Stomach smooth muscle (tissue), 2 donors: ENCODE measurements around the gene STMP1.

ENCODE experiments used
- H3K27ac ChIP-seq: one replicate; pipeline ENCODE4 v1.7.0; 2013; ENCODE audit warnings: mild to moderate bottlenecking, low read length, inconsistent platforms
- H3K27me3 ChIP-seq, 2 donors: one replicate each; pipeline ENCODE4 v1.7.0; 2013; ENCODE audit warnings: low read length in 2 of 2; ENCODE audit not compliant: insufficient read depth in 2 of 2, control insufficient read depth in 1 of 2
- H3K36me3 ChIP-seq, 2 donors: one replicate each; pipeline ENCODE4 v1.7.0; 2013; ENCODE audit warnings: low read length in 2 of 2; ENCODE audit not compliant: control insufficient read depth in 2 of 2, insufficient read depth in 2 of 2
- H3K4me1 ChIP-seq: one replicate; pipeline ENCODE4 v1.7.0; 2013; ENCODE audit warnings: low read length; ENCODE audit not compliant: control insufficient read depth, insufficient read depth
- H3K4me3 ChIP-seq, 2 donors: one replicate each; pipeline ENCODE4 v1.7.0; 2013; ENCODE audit warnings: low read length in 2 of 2
- H3K9ac ChIP-seq, 2 donors: one replicate each; pipeline ENCODE4 v1.7.0; 2013; ENCODE audit warnings: low read length in 2 of 2, mild to moderate bottlenecking in 1 of 2
- H3K9me3 ChIP-seq, 2 donors: one replicate each; pipeline ENCODE4 v1.7.0; 2013; ENCODE audit warnings: low read length in 2 of 2; ENCODE audit not compliant: control insufficient read depth in 2 of 2
- donor health status: healthy.
- donor health status: Pancreatic carcinoma.

Gene STMP1

DNA sequence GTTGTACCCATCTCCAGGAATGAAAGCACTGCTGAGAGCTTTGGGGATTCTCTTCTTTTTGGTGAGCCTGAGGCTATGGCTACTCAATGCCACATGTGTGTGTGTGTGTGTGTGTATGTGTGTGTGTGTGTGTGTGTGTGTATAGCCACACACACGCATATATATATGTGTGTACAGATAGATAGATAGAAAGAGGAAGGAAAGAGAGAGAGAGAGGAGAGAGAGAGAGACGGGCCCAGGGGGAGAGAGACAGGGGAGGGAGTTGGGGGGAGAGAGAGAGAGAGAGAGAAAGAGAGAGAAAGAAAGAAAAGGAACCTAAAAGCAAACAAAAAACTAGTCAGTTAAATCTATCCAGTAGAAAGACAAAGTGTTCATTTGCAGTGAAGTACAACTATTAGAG lies 57.4 kb downstream of the STMP1 start:
- Histone ChIP-seq H3K27me3 (peaks cover 0 to 2% of the 10 kb centered on the region in 2 donors), H3K9ac (no peak overlapping the region), H3K9me3 (no peaks in the 10 kb centered on the region), H3K27ac (no peak overlapping the region), H3K36me3 (no peaks in the 10 kb centered on the region), H3K4me3 (no peak overlapping the region), H3K4me1 (peaks cover 4% of the 10 kb centered on the region)

DNA sequence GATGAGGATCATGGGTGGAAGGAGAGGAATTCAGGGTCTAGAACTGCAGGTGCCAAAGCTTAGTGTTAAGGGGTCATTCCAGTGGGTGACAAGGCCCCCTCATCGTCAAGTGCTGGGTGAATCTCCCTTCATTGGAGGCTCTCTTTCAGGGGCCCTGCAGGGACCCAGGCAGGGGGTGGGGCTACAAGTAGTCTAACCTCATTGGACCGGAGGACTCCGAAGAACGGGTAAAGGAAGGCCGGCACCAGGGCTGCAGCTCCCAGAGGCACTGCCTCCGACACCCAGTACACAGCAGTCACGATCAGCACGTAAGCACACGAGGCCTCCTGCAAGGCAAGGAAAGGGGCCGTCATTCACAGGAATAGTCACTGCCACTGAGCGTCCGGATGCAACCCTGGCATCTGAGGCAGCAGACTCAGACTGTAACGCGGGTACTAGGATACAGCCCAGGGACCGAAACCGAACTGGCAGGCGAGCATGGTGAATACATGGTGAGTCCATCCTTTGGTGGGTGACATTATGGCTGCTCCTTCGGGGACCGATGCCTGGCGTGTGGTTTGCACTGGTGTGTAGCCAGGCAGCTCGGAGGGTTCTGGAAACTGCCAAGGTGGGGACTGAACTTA lies 59.0 kb downstream of the STMP1 start:
- Histone ChIP-seq H3K27ac (no peak overlapping the region), H3K27me3 (no peaks in the 10 kb centered on the region), H3K36me3 (no peaks in the 10 kb centered on the region)

DNA sequence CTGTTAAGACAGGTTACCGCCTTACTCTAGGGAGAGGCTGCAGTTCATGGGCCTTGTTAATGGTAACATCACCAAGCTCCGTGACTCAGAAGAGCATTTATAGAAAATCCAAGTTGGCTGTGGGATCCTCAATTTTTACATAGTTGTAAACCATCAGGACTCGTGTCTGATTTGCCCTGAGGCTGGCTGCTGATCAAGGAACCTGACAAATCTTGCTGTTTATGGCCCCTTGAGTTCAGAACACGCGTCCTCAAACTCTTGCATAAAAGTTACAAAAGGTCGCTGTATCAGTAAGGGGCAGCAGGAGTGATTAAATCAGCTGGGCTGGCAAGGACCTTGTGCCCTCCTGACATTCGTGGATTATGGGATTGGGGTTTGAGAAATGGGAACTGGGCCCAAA lies 61.1 kb downstream of the STMP1 start:
- H3K27ac ChIP-seq, result no peak overlapping the region
- no peaks in the 10 kb centered on the region for H3K27me3 ChIP-seq
- H3K4me3 ChIP-seq, result no peak overlapping the region
- no peaks in the 10 kb centered on the region for H3K36me3 ChIP-seq
- no peaks in the 10 kb centered on the region for H3K4me1 ChIP-seq
- H3K9me3 ChIP-seq, result no peaks in the 10 kb centered on the region
- H3K9ac ChIP-seq, result no peak overlapping the region

More for the DNA sequence above, 59.0 kb downstream of the STMP1 start:
- H3K9ac ChIP-seq, result no peak overlapping the region
- H3K9me3 ChIP-seq, result no peaks in the 10 kb centered on the region
- no peak overlapping the region for H3K4me3 ChIP-seq
- H3K4me1 ChIP-seq, result peaks cover 4% of the 10 kb centered on the region
